ENCODE data around the gene CYP17A1.

- TF ChIP-seq CTCF (conservative IDR thresholded peaks at IDR 0.05; ENCODE audit: low read depth in 2 of 2) (no peak), EZH2 (IDR thresholded peaks at IDR 0.05; ENCODE audit: low read depth, unreplicated experiment) (no peak), NANOG (IDR thresholded peaks at IDR 0.05; ENCODE audit: borderline replicate concordance) (no peak), EZH2phosphoT487 (IDR thresholded peaks at IDR 0.05; ENCODE audit: unreplicated experiment) (no peak), ZNF331 (CRISPR knock-in tag; IDR thresholded peaks at IDR 0.05; ENCODE audit: low read depth) (no peak), POLR2AphosphoS5 (IDR thresholded peaks at IDR 0.05; ENCODE audit: low read depth) (no peak), REST (IDR thresholded peaks at IDR 0.05; ENCODE audit: unreplicated experiment) (no peak), ETS1 (IDR thresholded peaks at IDR 0.05) (no peak), ZNF114 (CRISPR knock-in tag; IDR thresholded peaks at IDR 0.05) (no peak), CREB1 (CRISPR knock-in tag; IDR thresholded peaks at IDR 0.05; ENCODE audit: low read depth) (no peak), JUNB (IDR thresholded peaks at IDR 0.05; ENCODE audit: unreplicated experiment) (no peak), STAT1 (IDR thresholded peaks at IDR 0.05; ENCODE audit: unreplicated experiment) (no peak), ZNF462 (CRISPR knock-in tag; IDR thresholded peaks at IDR 0.05) (no peak)
Observed at GRCh38 chr10:102799691-102800471, 37.3 kb downstream of the CYP17A1 start.
